Breast epithelium (tissue), 4 donors: ENCODE data around the gene PAPPA. TPM values are rescaled to one million over a fixed set of nuclear protein-coding genes. Genes with fewer than 3 reads are reported as not detected.

ENCODE experiments used
- DNase-seq, 2 donors: peaks; one replicate each; pipeline ENCODE4 v3.0.0-alpha.2; 2019; ENCODE audit warnings: low spot score in 2 of 2
- H3K27ac ChIP-seq, 2 donors: fragments of 200-600 bp; sonication (generic) in 1 of 2; one replicate each; pipeline ENCODE4 v1.5.1; 2016 to 2019; ENCODE audit warnings: mild to moderate bottlenecking in 1 of 2
- H3K27me3 ChIP-seq, 2 donors: fragments of 200-600 bp; sonication (generic) in 1 of 2; one replicate each; pipeline versions ENCODE4 v1.5.1 to v1.6.0; 2017 to 2019; ENCODE audit warnings: control low read depth in 1 of 2, mild to moderate bottlenecking in 1 of 2
- H3K36me3 ChIP-seq: fragments of 200-600 bp; one replicate; pipeline ENCODE4 v1.5.1; 2019
- H3K4me1 ChIP-seq, 2 donors: fragments of 200-600 bp; sonication (generic); one replicate each; pipeline ENCODE4 v1.5.1; 2016 to 2019; ENCODE audit warnings: control low read depth in 1 of 2
- H3K4me3 ChIP-seq, 3 donors: fragments of 200-600 bp; sonication (generic); 1 replicate in 2 of 3; 2 replicates in 1 of 3; pipeline ENCODE4 v1.5.1; 2016 to 2019; ENCODE audit warnings: mild to moderate bottlenecking in 3 of 3, moderate library complexity in 2 of 3
- H3K9me3 ChIP-seq, 2 donors: fragments of 200-600 bp; sonication (generic) in 1 of 2; one replicate each; pipeline ENCODE4 v1.5.1; 2016 to 2019; ENCODE audit warnings: control low read depth in 1 of 2
- POLR2A ChIP-seq: fragments of 450-650 bp; IDR thresholded peaks from one replicate; pipeline ENCODE4 v1.6.1; 2016; ENCODE audit warnings: antibody characterized with exemption, mild to moderate bottlenecking, moderate library complexity
- POLR2AphosphoS5 ChIP-seq, 3 donors: sonication (generic); formaldehyde crosslinking; IDR thresholded peaks; one replicate each; pipeline ENCODE4 v1.6.1; 2017; ENCODE audit warnings: antibody characterized with exemption in 3 of 3
- intact Hi-C: fragments of 100-400 bp; cut with DNase I; formaldehyde crosslinking; loops from one replicate; pipeline ENCODE4 v1.15.1; 2023; ENCODE audit warnings: low total_unique reads
- total RNA-seq, 3 donors: library from RNA; depleted of rRNA; stranded (reverse); fragments of >200 nt; gene quantifications; one replicate each; pipeline ENCODE4 v1.1.0, GENCODE V29; 2016
- TF ChIP-seq, protein P1 (sequence below), 3 donors: fragments of 450-650 bp; IDR thresholded peaks; one replicate each; pipeline ENCODE4 v1.5.1; 2016 to 2017; ENCODE audit warnings: antibody characterized with exemption in 3 of 3, mild to moderate bottlenecking in 3 of 3, moderate library complexity in 3 of 3

Gene PAPPA
- total RNA-seq, 3 donors from 2014 or later = 2.6 to 3.4 (median 3.4) TPM

GRCh38 chr9:116278326-116278725 lies 124.7 kb downstream of the PAPPA start:
- no peak overlapping the region for H3K4me3 ChIP-seq
- no peaks in the 10 kb centered on the region for H3K36me3 ChIP-seq
- intact Hi-C loops = no loop called here
- no peak overlapping the region for H3K27ac ChIP-seq
- TF ChIP-seq POLR2A = no peak
- no peak for TF ChIP-seq POLR2AphosphoS5 (IDR thresholded peaks at IDR 0.05)
- TF ChIP-seq, protein P1, sequence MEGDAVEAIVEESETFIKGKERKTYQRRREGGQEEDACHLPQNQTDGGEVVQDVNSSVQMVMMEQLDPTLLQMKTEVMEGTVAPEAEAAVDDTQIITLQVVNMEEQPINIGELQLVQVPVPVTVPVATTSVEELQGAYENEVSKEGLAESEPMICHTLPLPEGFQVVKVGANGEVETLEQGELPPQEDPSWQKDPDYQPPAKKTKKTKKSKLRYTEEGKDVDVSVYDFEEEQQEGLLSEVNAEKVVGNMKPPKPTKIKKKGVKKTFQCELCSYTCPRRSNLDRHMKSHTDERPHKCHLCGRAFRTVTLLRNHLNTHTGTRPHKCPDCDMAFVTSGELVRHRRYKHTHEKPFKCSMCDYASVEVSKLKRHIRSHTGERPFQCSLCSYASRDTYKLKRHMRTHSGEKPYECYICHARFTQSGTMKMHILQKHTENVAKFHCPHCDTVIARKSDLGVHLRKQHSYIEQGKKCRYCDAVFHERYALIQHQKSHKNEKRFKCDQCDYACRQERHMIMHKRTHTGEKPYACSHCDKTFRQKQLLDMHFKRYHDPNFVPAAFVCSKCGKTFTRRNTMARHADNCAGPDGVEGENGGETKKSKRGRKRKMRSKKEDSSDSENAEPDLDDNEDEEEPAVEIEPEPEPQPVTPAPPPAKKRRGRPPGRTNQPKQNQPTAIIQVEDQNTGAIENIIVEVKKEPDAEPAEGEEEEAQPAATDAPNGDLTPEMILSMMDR (IDR thresholded peaks at IDR 0.05) = no peak
- H3K4me1 ChIP-seq = no peaks in the 10 kb centered on the region
- H3K9me3 ChIP-seq = no peaks in the 10 kb centered on the region
- no peaks in the 10 kb centered on the region for H3K27me3 ChIP-seq
- no peak for DNase-seq

- intact Hi-C loops = no loop called here
- Histone ChIP-seq H3K27me3 (no peaks in the 10 kb centered on the region), H3K4me3 (no peak overlapping the region), H3K27ac (no peak overlapping the region), H3K9me3 (no peaks in the 10 kb centered on the region), H3K4me1 (no peaks in the 10 kb centered on the region), H3K36me3 (no peaks in the 10 kb centered on the region)
- TF ChIP-seq, protein P1 (IDR thresholded peaks at IDR 0.05) = no peak
- TF ChIP-seq POLR2AphosphoS5 (IDR thresholded peaks at IDR 0.05) (no peak), POLR2A (no peak)
- DNase-seq = no peak
These were observed 125.6 kb downstream of the PAPPA start for GRCh38 chr9:116279230-116279629.

DNA sequence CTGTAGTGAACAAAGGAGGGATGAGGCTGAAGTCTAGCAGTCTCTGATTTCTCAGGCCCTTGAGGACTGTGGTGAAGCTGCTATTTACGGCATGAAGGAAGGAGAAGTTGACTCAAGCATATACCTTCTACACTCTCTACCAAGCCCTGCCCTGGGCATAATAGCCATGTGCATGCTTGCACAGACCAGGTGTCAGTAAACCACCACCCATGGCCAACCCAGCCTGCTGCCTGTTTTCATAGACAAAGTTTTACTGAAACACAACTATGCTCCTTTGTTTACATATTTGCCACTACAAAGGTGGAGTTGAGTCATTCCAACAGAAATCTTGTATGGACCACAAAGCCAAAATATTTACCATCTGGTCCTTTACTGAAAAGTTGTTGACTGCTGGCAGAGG lies 126.9 kb downstream of the PAPPA start:
- no peaks in the 10 kb centered on the region for H3K27me3 ChIP-seq
- H3K4me3 ChIP-seq = no peak overlapping the region
- no peak overlapping the region for H3K27ac ChIP-seq
- no peaks in the 10 kb centered on the region for H3K4me1 ChIP-seq
- intact Hi-C loops = no loop called here
- H3K36me3 ChIP-seq = no peaks in the 10 kb centered on the region
- TF ChIP-seq, protein P1 (IDR thresholded peaks at IDR 0.05) = no peak
- TF ChIP-seq POLR2AphosphoS5 (IDR thresholded peaks at IDR 0.05) (no peak), POLR2A (no peak)
- DNase-seq = no peak
- H3K9me3 ChIP-seq = no peaks in the 10 kb centered on the region

- no peak for DNase-seq
- TF ChIP-seq POLR2AphosphoS5 (IDR thresholded peaks at IDR 0.05) (no peak), POLR2A (no peak)
- TF ChIP-seq, protein P1 (IDR thresholded peaks at IDR 0.05) = no peak
- H3K27me3 ChIP-seq = no peaks in the 10 kb centered on the region
- H3K4me1 ChIP-seq = no peaks in the 10 kb centered on the region
- H3K4me3 ChIP-seq = no peak overlapping the region
- H3K36me3 ChIP-seq = no peaks in the 10 kb centered on the region
- no peak overlapping the region for H3K27ac ChIP-seq
- intact Hi-C loops = no loop called here
- no peaks in the 10 kb centered on the region for H3K9me3 ChIP-seq
These were observed 129.0 kb downstream of the PAPPA start for GRCh38 chr9:116282597-116282996.

DNA sequence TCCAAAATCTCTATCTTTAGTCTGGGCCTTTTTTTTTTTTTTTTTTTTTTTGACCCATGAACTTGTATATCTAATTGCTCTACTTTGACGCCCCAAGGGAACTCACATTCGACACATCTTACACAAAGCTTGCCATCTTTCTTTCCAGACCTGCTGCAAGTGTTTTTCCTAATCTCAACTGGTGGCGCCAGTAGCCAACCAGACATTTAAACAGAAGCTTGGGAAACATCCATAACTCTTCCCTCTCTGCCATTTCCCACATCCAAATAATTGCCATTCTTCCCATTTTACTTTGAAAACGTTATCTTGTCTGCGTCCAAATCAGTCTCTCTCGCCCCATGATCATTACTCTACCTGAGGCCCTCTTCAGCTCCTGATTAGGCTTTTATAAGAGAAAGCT lies 130.9 kb downstream of the PAPPA start:
- intact Hi-C loops = no loop called here
- TF ChIP-seq POLR2AphosphoS5 (IDR thresholded peaks at IDR 0.05) = no peak
- TF ChIP-seq, protein P1 (IDR thresholded peaks at IDR 0.05) = no peak
- no peak for TF ChIP-seq POLR2A
- Histone ChIP-seq H3K27ac (no peak overlapping the region), H3K27me3 (no peaks in the 10 kb centered on the region), H3K4me3 (no peak overlapping the region), H3K9me3 (no peaks in the 10 kb centered on the region), H3K4me1 (no peaks in the 10 kb centered on the region), H3K36me3 (no peaks in the 10 kb centered on the region)
- DNase-seq = no peak
